Brain microvascular endothelial cell (primary cell): ENCODE data around the gene SUFU.
"Not testable (repeated sequence)": the region's sequence is repeated elsewhere in the genome, so short reads cannot be mapped to it uniquely, and the experiment has no call there.

Experiments used
- DNase-seq: peaks from one replicate; pipeline ENCODE4 v3.0.0-alpha.2; 2020
- H3K27ac ChIP-seq: fragments of 250-450 bp; sonication (Bioruptor Pico); 2 replicates; pipeline ENCODE4 v1.5.1; 2020; ENCODE audit warnings: mild to moderate bottlenecking, moderate library complexity
- H3K27me3 ChIP-seq: fragments of 250-450 bp; sonication (Bioruptor Pico); replicated peaks from 2 replicates; pipeline ENCODE4 v1.5.1; 2020; ENCODE audit warnings: mild to moderate bottlenecking
- H3K36me3 ChIP-seq: fragments of 250-450 bp; sonication (Bioruptor Pico); replicated peaks from 2 replicates; pipeline ENCODE4 v1.5.1; 2020; ENCODE audit warnings: mild to moderate bottlenecking
- H3K4me3 ChIP-seq: 2 replicates; pipeline ENCODE4 v1.5.1; 2011; ENCODE audit warnings: low read depth, mild to moderate bottlenecking, control low read depth, low read length, moderate library complexity
- CTCF ChIP-seq: IDR thresholded peaks from 2 replicates; pipeline ENCODE4 v1.5.1; 2011; ENCODE audit warnings: low read depth, mild to moderate bottlenecking, moderate library complexity, low read length, control low read depth, inconsistent platforms; ENCODE audit errors: missing control alignments
- in situ Hi-C: cut with HindIII; loops from 2 replicates; pipeline ENCODE4 v1.10.0; 2017; ENCODE audit warnings: low sequenced_read_pairs, low pct_ligation_motif_present

Gene SUFU

GRCh38 chr10:102661658-102662028 is 157.9 kb downstream of the SUFU start:
- Histone ChIP-seq H3K27ac (no peak overlapping the region), H3K27me3 (no peaks in the 10 kb centered on the region), H3K36me3 (peaks cover 18% of the 10 kb centered on the region), H3K4me3 (no peak overlapping the region)
- in situ Hi-C loops, result no loop called here
- TF ChIP-seq CTCF, result no peak
- no peak for DNase-seq

- in situ Hi-C loops, result no loop called here
- no peaks in the 10 kb centered on the region for H3K36me3 ChIP-seq
- H3K27ac ChIP-seq, result no peak overlapping the region
- no peak for DNase-seq
- H3K4me3 ChIP-seq, result no peak overlapping the region
- H3K27me3 ChIP-seq, result no peaks in the 10 kb centered on the region
- no peak for TF ChIP-seq CTCF
These were observed 162.2 kb downstream of the SUFU start for GRCh38 chr10:102665904-102666509.

- H3K36me3 ChIP-seq, DNase-seq, in situ Hi-C loops, H3K27me3 ChIP-seq, H3K4me3 ChIP-seq, H3K27ac ChIP-seq: not testable (repeated sequence)
These were observed 163.6 kb downstream of the SUFU start for GRCh38 chr10:102667411-102667810.

- H3K27ac ChIP-seq, result no peak overlapping the region
- TF ChIP-seq CTCF, result no peak
- no peaks in the 10 kb centered on the region for H3K27me3 ChIP-seq
- in situ Hi-C loops, result no loop called here
- no peak for DNase-seq
- H3K36me3 ChIP-seq, result no peaks in the 10 kb centered on the region
- no peak overlapping the region for H3K4me3 ChIP-seq
These were observed 164.7 kb downstream of the SUFU start for GRCh38 chr10:102668326-102669107.

- DNase-seq, result no peak
These were observed 165.7 kb downstream of the SUFU start for GRCh38 chr10:102669206-102670064.

More at GRCh38 chr10:102669206-102670064, 165.7 kb downstream of the SUFU start:
- peak; percentile 80 for TF ChIP-seq CTCF
- Histone ChIP-seq H3K4me3 (no peak overlapping the region), H3K27me3 (no peaks in the 10 kb centered on the region), H3K27ac (no peak overlapping the region), H3K36me3 (no peaks in the 10 kb centered on the region)
- in situ Hi-C loops, result no loop called here
